KOPT-K1 (cell line): ENCODE data around the gene KIR3DL3.
"Not testable (repeated sequence)": the region's sequence is repeated elsewhere in the genome, so short reads cannot be mapped to it uniquely, and the experiment has no call there.

Experiments used
- H3K27ac ChIP-seq: fragments of 200-600 bp; sonication (generic); 2 replicates; pipeline ENCODE4 v1.5.1; 2016; ENCODE audit warnings: antibody characterized with exemption, mild to moderate bottlenecking, low read depth, low read length; ENCODE audit not compliant: poor library complexity, severe bottlenecking
- H3K36me3 ChIP-seq: fragments of 200-600 bp; sonication (generic); 2 replicates; pipeline ENCODE4 v1.5.1; 2017; ENCODE audit warnings: antibody characterized with exemption, mild to moderate bottlenecking, low read length, moderate library complexity; ENCODE audit not compliant: insufficient read depth
- H3K9me3 ChIP-seq: fragments of 200-600 bp; sonication (generic); 2 replicates; pipeline ENCODE4 v1.5.1; 2017; ENCODE audit warnings: antibody characterized with exemption, low read length, mild to moderate bottlenecking; ENCODE audit not compliant: insufficient read depth, poor library complexity, severe bottlenecking

The KIR3DL3 gene

DNA sequence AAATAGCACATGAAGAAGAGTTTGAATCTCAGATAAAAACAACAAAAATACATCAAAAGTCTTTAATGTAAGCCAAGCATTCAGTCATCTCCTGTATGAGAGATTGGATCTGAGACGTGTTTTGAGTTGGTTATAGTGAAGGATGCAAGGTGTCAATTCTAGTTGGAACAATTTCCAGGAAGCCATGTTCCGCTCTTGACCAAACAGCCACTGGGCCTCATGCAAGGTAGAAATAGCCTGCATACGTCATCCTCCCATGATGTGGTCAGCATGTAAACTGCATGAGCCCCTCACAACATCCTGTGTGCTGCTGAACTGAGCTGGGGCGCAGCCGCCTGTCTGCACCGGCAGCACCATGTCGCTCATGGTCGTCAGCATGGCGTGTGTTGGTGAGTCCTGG lies at the start of gene KIR3DL3:
Gene KIR3DL3 (plus strand): TSS at position 301 of the 400 bp plus-strand sequence. CDS start 55 bp downstream, at position 356.
- Histone ChIP-seq H3K36me3 (no peaks in the 10 kb centered on the region), H3K9me3 (peaks cover 9% of the 10 kb centered on the region), H3K27ac (no peak within 1 kb of the TSS)

GRCh38 chr19:54676210-54676834 lies 47.9 kb upstream of the KIR3DL3 start:
- not testable (repeated sequence) for H3K36me3 ChIP-seq, H3K9me3 ChIP-seq, H3K27ac ChIP-seq

DNA sequence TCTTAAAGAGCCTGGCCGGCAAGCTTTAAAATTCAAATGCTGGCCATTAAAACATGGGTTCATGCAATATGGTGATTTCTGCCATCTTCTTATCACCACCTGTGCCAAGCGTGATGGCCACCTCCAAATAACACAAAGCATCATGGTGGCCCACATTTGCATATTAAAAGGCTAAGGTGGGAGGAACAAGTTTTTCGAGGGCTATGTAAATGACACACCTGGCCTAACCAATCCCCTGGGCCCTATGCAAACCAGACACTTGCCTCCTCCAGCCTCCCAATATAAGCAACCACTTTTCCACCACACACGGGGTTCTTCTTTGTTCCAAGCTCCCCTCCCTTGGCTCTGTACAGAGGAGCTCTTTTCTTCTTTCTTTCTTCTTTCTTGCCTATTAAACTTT lies 47.0 kb upstream of the KIR3DL3 start:
- no peaks in the 10 kb centered on the region for H3K36me3 ChIP-seq
- H3K9me3 ChIP-seq: no peaks in the 10 kb centered on the region
- H3K27ac ChIP-seq: no peak overlapping the region

DNA sequence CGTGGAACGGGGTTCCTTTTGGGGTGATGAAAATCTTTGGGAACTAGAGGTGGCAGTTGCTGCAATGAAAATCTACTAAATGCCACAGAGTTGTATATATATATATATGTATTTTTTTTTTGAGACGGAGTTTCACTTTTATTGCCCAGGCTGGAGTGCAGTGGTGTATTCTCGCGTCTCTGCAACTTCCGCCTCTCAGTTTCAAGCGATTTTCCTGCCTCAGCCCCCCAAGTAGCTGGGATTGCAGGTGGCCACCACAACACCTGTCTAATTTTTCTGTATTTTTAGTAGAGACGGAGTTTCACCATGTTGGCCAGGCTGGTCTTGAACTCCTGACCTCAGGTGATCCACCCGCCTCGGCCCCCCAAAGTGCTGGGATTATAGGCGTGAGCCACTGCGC lies 42.6 kb upstream of the KIR3DL3 start:
- H3K27ac ChIP-seq, H3K9me3 ChIP-seq, H3K36me3 ChIP-seq: not testable (repeated sequence)

GRCh38 chr19:54682306-54682856 lies 41.9 kb upstream of the KIR3DL3 start:
- Histone ChIP-seq H3K36me3 (no peaks in the 10 kb centered on the region), H3K27ac (no peak overlapping the region), H3K9me3 (no peaks in the 10 kb centered on the region)

- H3K36me3 ChIP-seq: no peaks in the 10 kb centered on the region
- H3K9me3 ChIP-seq: no peaks in the 10 kb centered on the region
- H3K27ac ChIP-seq: no peak overlapping the region
Measured at GRCh38 chr19:54684527-54684926, 39.7 kb upstream of the KIR3DL3 start.

DNA sequence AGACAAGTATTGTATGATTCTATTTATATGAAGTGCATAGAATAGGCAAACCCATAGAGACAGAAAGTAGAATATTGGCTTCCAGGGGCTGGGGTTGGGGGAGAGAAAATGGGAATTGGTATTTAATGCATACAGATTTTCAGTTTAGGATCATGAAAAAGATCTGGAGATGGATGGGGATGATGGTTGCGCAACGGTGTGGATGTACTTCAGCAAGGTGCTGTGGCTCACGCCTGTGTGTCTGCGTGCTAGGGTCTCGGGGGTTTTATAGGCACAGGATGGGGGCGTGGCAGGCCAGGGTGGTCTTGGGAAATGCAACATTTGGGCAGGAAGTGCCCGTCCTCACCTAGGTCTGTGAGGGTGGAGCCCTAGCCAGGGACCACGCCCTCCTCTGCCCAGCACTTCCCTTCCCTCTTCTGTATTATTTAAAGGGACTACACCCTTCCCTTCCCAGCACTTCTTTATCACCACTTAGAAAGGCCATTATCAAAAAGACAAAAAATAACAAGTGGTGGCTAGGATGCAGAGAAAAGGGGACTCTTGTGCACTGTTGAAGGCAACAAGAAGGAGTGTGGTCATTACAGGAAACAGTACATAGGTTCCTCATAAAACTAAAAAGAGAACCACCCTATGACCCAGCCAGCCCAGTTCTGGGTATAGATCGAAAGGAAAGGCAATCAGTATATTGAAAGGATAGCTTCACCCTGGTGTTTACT lies 32.5 kb upstream of the KIR3DL3 start:
- H3K36me3 ChIP-seq: no peaks in the 10 kb centered on the region
- no peaks in the 10 kb centered on the region for H3K9me3 ChIP-seq
- no peak overlapping the region for H3K27ac ChIP-seq

DNA sequence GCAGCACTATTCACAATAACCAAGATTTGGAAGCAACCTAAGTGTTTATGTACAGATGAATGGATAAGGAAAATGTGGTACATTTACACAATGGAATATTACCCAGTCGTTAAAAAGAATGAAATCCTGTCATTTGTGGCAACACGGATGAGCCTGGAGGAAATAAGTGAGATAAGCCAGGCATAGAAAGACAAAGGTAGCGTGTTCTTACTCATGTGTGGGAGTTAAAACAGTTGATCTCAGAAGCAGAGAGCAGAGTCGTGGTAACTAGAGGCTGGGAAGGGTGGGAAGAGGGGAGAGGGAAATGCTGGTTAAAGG lies 32.0 kb upstream of the KIR3DL3 start:
- no peaks in the 10 kb centered on the region for H3K36me3 ChIP-seq
- no peaks in the 10 kb centered on the region for H3K9me3 ChIP-seq

GRCh38 chr19:54694648-54695047 lies 29.6 kb upstream of the KIR3DL3 start:
- Histone ChIP-seq H3K36me3 (no peaks in the 10 kb centered on the region), H3K9me3 (no peaks in the 10 kb centered on the region), H3K27ac (no peak overlapping the region)

More for the DNA sequence above, 32.0 kb upstream of the KIR3DL3 start:
- H3K27ac ChIP-seq: no peak overlapping the region

GRCh38 chr19:54696117-54696548 lies 28.1 kb upstream of the KIR3DL3 start:
- H3K27ac ChIP-seq: no peak overlapping the region

DNA sequence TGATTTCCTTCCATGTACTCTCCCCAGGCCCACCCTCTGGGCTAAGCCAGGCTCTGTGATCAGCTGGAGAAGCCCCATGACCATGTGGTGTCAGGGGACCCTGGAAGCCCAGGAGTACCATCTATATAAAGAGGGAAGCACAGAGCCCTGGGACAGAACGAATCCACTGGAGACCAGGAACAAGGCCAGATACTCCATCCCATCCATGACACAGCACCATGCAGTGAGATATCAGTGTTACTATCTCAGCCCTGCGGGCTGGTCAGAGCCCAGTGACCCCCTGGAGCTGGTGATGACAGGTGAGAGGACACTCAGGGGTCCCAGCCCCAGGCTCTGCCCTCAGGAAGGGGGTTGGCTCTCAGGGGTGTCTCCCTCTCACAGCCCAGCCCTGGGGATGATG lies 27.5 kb upstream of the KIR3DL3 start:
- Histone ChIP-seq H3K36me3 (no peaks in the 10 kb centered on the region), H3K9me3 (no peaks in the 10 kb centered on the region), H3K27ac (no peak overlapping the region)

More at GRCh38 chr19:54696117-54696548, 28.1 kb upstream of the KIR3DL3 start:
- Histone ChIP-seq H3K36me3 (no peaks in the 10 kb centered on the region), H3K9me3 (no peaks in the 10 kb centered on the region)

GRCh38 chr19:54697716-54698115 lies 26.5 kb upstream of the KIR3DL3 start:
- H3K27ac ChIP-seq, H3K36me3 ChIP-seq, H3K9me3 ChIP-seq: not testable (repeated sequence)

DNA sequence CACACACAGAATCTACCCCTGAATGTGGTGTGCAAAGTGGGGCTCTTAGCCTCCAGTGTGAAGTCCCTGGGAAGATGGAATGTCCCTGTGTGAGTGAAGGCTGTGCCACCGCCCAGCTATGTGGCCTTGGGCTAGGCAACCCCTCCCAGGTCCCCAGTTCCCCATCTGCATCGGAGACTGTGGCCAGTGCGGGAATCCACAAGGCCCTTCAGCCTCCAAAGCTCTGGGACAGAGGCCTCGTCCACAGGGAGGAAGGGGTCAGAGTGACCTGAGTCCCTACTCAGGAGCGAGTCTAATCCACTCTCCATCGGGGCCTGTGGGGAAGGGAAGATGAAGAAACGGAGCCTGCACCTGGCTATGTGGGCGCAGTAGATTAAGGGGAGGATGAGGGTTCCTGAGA lies 19.3 kb upstream of the KIR3DL3 start:
- Histone ChIP-seq H3K9me3 (no peaks in the 10 kb centered on the region), H3K27ac (no peak overlapping the region), H3K36me3 (no peaks in the 10 kb centered on the region)

DNA sequence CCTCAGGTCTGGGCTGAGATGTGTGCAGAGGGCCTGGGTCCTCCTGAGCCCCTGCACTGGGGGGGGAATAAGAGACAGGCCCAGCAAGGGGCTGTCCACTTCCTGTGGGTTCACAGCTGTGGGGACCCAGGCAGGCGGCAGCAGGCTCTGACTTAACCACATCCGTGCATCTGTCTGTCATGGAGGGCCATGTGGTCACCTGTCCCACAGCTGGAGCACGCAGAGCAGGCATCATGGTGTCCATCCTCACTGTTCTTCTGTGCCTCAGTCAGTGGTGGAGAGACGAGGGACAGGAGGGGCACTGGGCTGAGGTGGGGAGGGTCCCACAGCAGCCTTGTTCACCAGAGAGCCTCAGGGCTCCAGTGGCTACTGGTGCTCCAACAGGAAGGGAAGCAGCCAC lies 16.3 kb upstream of the KIR3DL3 start:
- Histone ChIP-seq H3K9me3 (no peaks in the 10 kb centered on the region), H3K27ac (no peak overlapping the region), H3K36me3 (no peaks in the 10 kb centered on the region)

GRCh38 chr19:54708781-54709180 lies 15.5 kb upstream of the KIR3DL3 start:
- no peaks in the 10 kb centered on the region for H3K9me3 ChIP-seq
- no peaks in the 10 kb centered on the region for H3K36me3 ChIP-seq
- no peak overlapping the region for H3K27ac ChIP-seq
